HG02763 (cell line): ENCODE results near the gene C2CD3.

Experiments
- ATAC-seq: cut with Tn5 transposase; IDR thresholded peaks from one replicate; pipeline ENCODE4 v1.9.1; 2021; ENCODE audit warnings: mild to moderate bottlenecking, moderate library complexity; ENCODE audit not compliant: unreplicated experiment

C2CD3 gene

DNA sequence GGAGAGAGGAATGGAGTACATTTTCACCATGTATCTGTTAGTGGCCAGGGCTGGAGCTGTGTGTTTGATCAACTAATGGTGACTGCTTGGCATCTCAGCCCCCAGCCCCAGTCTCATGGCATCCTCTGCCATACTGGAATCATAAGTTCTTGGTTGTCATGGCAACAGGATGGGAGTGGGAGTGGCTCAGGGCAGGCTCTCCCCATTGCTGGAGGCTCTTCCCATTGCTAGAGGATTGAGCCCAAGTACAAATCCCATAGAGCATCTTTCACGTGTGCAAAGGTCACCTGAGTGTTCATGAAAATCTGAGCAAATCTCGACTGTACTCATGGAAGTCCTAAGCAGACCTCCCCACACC, 205.1 kb downstream of the C2CD3 start:
- no peak for ATAC-seq

DNA sequence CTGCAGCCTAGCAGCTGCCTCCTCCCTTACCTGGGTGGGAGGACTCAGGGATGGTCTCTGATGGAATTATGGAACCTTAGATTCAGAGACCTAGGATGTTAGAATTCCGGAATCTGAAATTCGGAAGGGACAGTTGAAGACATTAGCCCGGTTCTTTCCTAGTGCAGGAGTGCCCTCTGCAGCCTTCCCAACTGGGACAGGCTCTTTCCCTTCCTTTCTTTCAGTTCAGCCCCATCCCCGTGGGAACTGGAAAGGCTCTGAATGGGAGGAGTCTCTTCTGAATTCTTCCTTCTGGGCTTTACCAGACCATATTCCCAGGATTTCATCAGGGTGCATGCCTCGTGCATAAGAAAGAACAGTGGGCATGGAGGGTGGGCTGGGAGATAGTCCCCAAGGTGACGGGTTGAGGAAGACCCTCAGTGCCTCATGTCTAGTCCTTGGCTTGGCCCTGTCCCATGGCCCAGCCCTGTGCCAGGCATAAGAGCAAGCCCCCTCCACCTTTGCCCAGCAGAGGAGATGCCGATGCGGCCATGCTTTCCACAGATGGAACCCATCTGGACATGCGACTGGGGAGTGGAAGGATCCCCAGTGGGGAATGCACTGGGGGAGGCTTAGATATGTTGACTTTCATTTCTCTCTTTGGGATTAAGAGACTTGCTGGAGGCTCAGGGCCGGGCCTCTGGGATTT, 205.6 kb downstream of the C2CD3 start:
- ATAC-seq: no peak

DNA sequence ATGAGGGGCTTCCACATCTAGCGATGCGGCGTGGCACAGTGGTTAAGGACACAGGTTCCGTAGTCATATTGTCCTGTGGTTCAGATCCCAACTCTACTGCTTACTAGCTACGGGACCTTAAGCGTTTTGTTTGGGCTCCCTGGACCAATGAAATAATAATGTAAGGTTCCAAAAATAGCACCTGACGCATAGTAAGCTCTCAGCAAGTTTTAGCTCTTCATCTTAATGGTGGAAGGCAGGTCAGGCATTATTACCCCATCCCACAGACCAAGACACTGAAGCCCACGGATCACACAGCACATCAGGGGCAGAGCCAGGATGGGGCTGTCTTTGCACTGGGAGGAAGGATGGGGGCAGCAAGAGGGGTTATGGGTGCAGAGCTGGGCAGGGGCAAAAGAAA, 206.9 kb downstream of the C2CD3 start:
- ATAC-seq: no peak
